IPS DF 6.9 (cell line): ENCODE measurements around the gene BLMH.

Source experiments
- DNase-seq: peaks from one replicate; pipeline ENCODE4 v3.0.0-alpha.2; 2013; ENCODE audit warnings: low read depth, low spot score
- H3K27ac ChIP-seq: one replicate; pipeline ENCODE4 v1.5.1; 2013; ENCODE audit warnings: low read length, control low read depth
- H3K27me3 ChIP-seq: 2 replicates; pipeline ENCODE4 v1.6.1; 2013; ENCODE audit warnings: mild to moderate bottlenecking, low read length; ENCODE audit not compliant: control insufficient read depth, insufficient read depth
- H3K36me3 ChIP-seq: 2 replicates; pipeline ENCODE4 v1.6.1; 2013; ENCODE audit warnings: low read length; ENCODE audit not compliant: control insufficient read depth, insufficient read depth
- H3K4me1 ChIP-seq: 2 replicates; pipeline ENCODE4 v1.6.1; 2013; ENCODE audit warnings: low read length; ENCODE audit not compliant: control insufficient read depth, insufficient read depth
- H3K4me3 ChIP-seq: 2 replicates; pipeline ENCODE4 v1.5.1; 2013; ENCODE audit warnings: mild to moderate bottlenecking, low read length
- H3K9me3 ChIP-seq: 2 replicates; pipeline ENCODE4 v1.6.1; 2013; ENCODE audit warnings: low read length, inconsistent platforms; ENCODE audit not compliant: control insufficient read depth, insufficient read depth
- WGBS: extraction: QIAGEN DNeasy Blood & Tissue Kit; methylation state at CpG from one replicate; pipeline ENCODE4 v1.1.7; 2013; ENCODE audit warnings: mixed read lengths, missing lambda C conversion rate; ENCODE audit not compliant: insufficient read length, insufficient coverage; 5-methylcytosine and 5-hydroxymethylcytosine counted together

The BLMH gene

DNA sequence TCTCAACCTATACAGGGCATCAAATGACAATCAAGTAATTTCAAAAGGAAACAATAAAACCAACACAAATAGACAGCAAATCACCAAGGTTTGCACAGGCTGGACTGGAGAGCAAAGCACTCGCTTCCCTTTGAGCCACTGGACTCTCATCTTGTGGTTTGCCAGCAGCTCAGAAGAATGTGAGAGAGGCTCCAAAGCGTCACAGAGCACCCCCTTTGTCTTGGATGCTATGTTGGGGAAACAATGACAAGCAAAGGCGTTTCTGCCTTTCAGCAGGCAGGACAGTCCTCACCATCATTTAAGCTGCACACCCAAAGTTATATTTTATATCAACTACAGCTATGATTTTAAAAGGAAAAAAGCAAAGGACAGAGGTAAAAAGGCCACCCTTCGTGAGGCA, 69.5 kb downstream of the BLMH start:
- Histone ChIP-seq H3K9me3 (no peaks in the 10 kb centered on the region), H3K4me1 (no peaks in the 10 kb centered on the region; the same call in 1 of the 2 replicates), H3K27ac (no peak overlapping the region), H3K4me3 (no peak overlapping the region), H3K36me3 (no peaks in the 10 kb centered on the region), H3K27me3 (no peaks in the 10 kb centered on the region)
- DNase-seq = no peak
- WGBS = no CpG with 5 or more reads among the region's 4 CpGs

DNA sequence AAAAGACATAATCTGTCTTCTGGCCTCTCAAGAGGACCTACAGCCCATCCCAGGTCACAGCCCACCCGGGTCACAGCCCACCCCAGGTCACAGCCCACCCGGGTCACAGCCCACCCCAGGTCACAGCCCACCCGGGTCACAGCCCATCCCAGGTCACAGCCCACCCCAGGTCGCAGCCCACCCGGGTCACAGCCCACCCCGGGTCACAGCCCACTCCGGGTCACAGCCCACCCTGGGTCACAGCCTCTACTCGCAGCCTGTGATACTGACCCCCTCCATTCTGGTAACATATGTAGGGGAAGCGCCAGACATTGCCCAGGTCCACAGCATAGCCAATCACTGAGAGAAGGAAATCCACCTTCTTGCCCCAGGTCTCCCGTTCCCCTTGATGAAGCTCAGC, 70.4 kb downstream of the BLMH start:
- Histone ChIP-seq H3K36me3 (no peaks in the 10 kb centered on the region), H3K27me3 (no peaks in the 10 kb centered on the region), H3K27ac (no peak overlapping the region), H3K4me1 (no peaks in the 10 kb centered on the region; the same call in 1 of the 2 replicates), H3K9me3 (no peaks in the 10 kb centered on the region), H3K4me3 (no peak overlapping the region)
- no peak for DNase-seq
- WGBS = no CpG with 5 or more reads among the region's 10 CpGs

DNA sequence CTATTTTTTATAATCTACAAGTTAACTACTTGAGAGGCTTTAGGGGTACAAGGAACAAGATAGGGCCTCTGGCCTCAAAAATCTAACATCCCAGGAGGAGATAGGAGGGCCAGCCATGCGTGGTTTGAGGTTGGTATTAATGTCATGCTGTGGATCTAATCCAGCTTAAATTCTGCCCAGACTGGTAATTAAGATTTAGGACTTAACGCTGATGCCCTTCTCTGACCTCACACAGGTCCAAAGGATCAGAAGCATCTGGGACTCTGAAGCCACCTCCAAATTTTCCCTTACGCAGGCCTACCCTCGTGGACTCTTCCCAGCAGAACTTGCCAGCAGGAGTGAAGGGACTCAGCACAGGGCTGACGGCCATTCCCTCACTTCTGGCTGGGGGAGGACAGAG, 71.3 kb downstream of the BLMH start:
- Histone ChIP-seq H3K36me3 (no peaks in the 10 kb centered on the region), H3K4me3 (no peak overlapping the region), H3K4me1 (no peaks in the 10 kb centered on the region; the same call in 1 of the 2 replicates), H3K27ac (no peak overlapping the region), H3K9me3 (no peaks in the 10 kb centered on the region), H3K27me3 (no peaks in the 10 kb centered on the region)
- DNase-seq = no peak
- no CpG with 5 or more reads among the region's 5 CpGs for WGBS

DNA sequence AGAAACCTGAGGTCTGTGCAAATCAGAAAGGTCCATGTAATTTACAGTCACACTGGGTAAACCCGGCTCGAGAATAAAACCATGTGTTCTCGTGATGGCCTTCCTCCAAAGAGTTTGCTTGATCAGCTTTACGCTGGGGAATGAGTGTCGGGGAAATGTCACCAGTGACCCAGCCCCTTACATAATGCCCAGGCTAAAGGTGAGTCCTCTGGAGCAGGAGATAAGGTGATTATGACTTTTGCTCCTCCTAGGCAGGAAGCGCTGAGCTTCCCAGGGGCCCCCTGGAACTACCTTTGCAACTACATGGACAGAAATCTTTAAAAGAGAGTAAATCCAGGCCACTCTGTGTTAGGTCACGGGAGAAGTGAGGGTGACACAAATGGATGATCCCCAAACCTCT, 71.9 kb downstream of the BLMH start:
- Histone ChIP-seq H3K9me3 (no peaks in the 10 kb centered on the region), H3K27ac (no peak overlapping the region), H3K36me3 (no peaks in the 10 kb centered on the region), H3K4me3 (no peak overlapping the region), H3K4me1 (no peaks in the 10 kb centered on the region; the same call in 1 of the 2 replicates), H3K27me3 (no peaks in the 10 kb centered on the region)
- WGBS = no CpG with 5 or more reads among the region's 7 CpGs
- no peak for DNase-seq

DNA sequence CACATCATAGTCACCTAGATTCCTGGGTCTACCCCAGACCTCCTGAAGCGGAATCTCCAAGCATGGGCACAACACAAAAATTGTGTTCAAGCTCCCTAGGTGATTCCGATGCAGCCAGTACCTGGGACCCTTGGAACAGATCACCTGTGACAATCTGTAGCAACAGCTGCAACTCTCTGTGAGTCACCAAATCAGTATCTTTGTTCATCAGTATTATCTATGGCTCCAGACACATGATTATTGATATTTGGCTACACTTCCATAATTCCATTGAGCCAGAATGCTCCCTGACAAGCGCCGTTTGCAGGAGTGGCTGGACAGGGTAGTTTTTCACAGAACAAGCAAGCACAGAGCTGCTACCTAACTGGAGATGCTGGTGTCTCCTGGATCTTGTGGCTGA, 72.4 kb downstream of the BLMH start:
- no peak overlapping the region for H3K27ac ChIP-seq
- no peak for DNase-seq
- WGBS = no CpG with 5 or more reads among the region's 4 CpGs
- H3K4me3 ChIP-seq = no peak overlapping the region
- H3K9me3 ChIP-seq = no peaks in the 10 kb centered on the region
- H3K36me3 ChIP-seq = no peaks in the 10 kb centered on the region
- no peaks in the 10 kb centered on the region; the same call in 1 of the 2 replicates for H3K4me1 ChIP-seq
- no peaks in the 10 kb centered on the region for H3K27me3 ChIP-seq

DNA sequence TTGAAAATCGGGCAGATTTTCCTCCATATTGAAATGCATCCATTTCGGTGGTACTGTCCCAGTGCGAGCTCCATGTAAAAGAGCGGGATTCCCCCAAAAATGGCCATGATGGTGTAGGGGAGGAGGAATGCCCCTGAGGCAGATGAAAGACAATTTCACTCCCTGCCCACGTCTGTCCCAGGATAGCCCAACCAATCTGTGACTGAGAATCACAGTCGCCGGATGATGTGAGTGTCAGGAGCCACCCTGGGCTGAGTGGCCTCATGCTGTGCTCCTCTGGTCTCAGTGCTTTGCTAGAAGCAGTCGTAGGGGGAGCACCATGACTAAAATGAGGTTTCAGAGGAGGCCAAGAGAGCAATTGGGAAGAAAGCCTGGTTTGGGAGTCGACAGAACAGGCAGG, 72.9 kb downstream of the BLMH start:
- no CpG with 5 or more reads among the region's 9 CpGs for WGBS
- no peaks in the 10 kb centered on the region for H3K36me3 ChIP-seq

DNA sequence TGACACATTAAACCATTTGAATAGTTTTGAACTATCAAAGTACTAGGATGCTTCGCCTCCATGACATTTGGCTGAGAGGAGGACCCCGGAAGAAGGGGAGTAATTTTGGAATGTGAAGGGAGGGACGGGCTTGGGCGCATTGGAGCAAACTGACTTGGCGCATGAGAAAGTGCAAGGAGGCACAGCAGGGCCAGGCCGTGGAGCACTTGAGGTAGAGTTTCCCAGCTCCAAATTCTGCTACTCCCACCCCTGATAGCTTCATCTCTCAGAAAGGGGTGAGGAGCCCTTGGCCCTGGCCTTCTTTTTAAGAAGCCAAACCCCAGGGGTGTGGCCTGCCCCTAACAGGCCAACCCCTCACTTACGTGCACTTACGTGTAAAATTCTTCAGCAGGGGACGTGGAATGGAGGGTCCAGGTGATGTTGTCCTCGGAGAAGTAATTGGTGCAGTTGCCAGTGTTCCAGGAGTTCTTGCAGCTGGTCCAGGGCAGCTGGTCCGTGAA, 73.9 kb downstream of the BLMH start:
- DNase-seq = no peak
- Histone ChIP-seq H3K27ac (no peak overlapping the region), H3K4me1 (no peaks in the 10 kb centered on the region; the same call in 1 of the 2 replicates), H3K36me3 (no peaks in the 10 kb centered on the region), H3K27me3 (no peaks in the 10 kb centered on the region), H3K9me3 (no peaks in the 10 kb centered on the region), H3K4me3 (no peak overlapping the region)
- WGBS = no CpG with 5 or more reads among the region's 11 CpGs

More for the DNA sequence above, 72.9 kb downstream of the BLMH start:
- no peaks in the 10 kb centered on the region for H3K27me3 ChIP-seq
- no peaks in the 10 kb centered on the region; the same call in 1 of the 2 replicates for H3K4me1 ChIP-seq
- no peak overlapping the region for H3K4me3 ChIP-seq
- no peak for DNase-seq
- H3K9me3 ChIP-seq = no peaks in the 10 kb centered on the region
- H3K27ac ChIP-seq = no peak overlapping the region

DNA sequence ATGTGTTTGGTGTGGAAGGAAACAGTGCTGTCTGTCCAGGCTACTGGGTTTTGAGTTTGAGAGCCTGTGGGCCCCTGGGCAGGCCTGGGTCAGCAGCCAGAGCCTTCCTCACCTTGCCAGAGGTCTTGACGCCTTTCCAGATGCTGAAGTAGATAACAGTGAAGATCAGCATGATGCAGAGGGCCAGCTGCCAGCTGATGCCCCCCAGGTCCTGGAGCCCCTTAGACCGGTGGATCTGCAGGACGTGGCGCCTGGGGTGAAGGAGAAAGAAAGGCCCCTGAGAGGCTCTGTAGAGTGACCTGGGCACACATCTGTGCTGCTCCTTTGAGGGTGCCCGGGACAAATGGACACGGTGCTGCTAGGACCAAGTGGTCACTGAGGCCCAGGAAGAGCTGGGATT, 74.7 kb downstream of the BLMH start:
- WGBS = no CpG with 5 or more reads among the region's 6 CpGs
- H3K36me3 ChIP-seq = no peaks in the 10 kb centered on the region
- no peaks in the 10 kb centered on the region for H3K27me3 ChIP-seq
- H3K4me1 ChIP-seq = no peaks in the 10 kb centered on the region; the same call in 1 of the 2 replicates
- no peak for DNase-seq
- no peaks in the 10 kb centered on the region for H3K9me3 ChIP-seq
- no peak overlapping the region for H3K27ac ChIP-seq
- H3K4me3 ChIP-seq = no peak overlapping the region

DNA sequence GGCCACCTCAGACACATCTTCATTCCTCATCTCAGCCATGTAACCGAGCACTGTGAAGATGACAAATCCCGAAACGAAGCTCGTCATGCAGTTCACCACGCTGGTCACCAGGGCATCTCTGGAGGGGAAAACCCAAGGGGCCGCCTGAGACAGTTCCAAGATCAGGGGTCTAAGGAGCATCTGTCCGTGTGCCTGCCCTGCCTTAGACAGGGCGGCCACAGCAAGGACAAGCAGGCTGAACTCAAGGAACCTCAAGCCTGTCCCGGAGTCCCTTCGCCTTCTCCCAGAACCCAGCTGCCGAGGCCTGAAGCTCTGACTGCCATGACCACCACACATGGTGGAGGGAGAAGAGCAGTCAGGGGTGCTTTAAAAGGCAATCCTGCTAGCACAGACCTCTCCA, 79.0 kb downstream of the BLMH start:
- H3K27ac ChIP-seq = no peak overlapping the region
- no peaks in the 10 kb centered on the region for H3K4me1 ChIP-seq
- no CpG with 5 or more reads among the region's 11 CpGs for WGBS
- H3K27me3 ChIP-seq = no peaks in the 10 kb centered on the region
- no peaks in the 10 kb centered on the region for H3K9me3 ChIP-seq
- H3K36me3 ChIP-seq = no peaks in the 10 kb centered on the region
- DNase-seq = no peak
- no peak overlapping the region for H3K4me3 ChIP-seq

DNA sequence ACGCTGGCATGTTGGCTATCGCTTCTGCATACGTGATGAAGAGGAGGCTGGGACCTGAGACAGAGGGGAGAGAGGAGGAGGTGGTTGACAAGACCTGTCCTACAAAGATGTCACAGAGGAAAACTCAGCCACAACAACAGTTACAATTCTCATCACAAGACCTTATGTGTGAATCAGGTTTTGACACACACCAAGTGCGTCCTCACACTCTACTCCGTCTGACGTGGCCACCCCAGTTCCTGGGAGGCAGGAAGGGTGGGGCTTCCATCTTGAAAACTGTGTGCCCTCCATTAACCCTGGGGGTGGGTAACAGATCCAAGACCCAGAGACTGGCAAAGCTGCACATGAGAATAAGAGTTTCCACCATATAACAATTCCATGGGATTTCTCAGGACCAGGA, 80.4 kb downstream of the BLMH start:
- Histone ChIP-seq H3K9me3 (no peaks in the 10 kb centered on the region), H3K27ac (no peak overlapping the region), H3K27me3 (no peaks in the 10 kb centered on the region), H3K4me3 (no peak overlapping the region), H3K4me1 (no peaks in the 10 kb centered on the region), H3K36me3 (no peaks in the 10 kb centered on the region)
- DNase-seq = no peak
- WGBS = no CpG with 5 or more reads among the region's 6 CpGs

DNA sequence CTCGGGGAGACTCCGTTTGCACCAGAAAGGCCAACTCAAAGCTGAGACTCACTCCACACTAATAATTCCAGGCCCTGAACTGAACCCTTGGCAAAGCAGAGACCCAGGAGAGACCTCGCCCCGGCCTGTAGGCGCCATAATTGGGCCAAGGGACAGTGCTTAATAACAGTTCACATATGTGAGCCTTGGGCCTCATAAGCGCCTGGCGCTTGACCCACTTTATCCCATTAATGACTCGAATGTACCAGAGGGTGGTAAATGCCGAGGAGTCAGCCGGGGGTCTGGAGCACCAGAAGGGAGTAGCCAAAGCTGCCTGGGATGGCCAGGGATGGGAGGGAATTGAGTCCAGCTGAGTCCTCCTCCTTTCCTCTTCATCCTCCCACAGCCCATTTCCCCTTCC, 80.8 kb downstream of the BLMH start:
- H3K27me3 ChIP-seq = no peaks in the 10 kb centered on the region

More for the DNA sequence above, 80.8 kb downstream of the BLMH start:
- H3K4me1 ChIP-seq = no peaks in the 10 kb centered on the region
- H3K4me3 ChIP-seq = no peak overlapping the region
- H3K9me3 ChIP-seq = no peaks in the 10 kb centered on the region
- no peaks in the 10 kb centered on the region for H3K36me3 ChIP-seq
- DNase-seq = no peak
- no CpG with 5 or more reads among the region's 10 CpGs for WGBS
- H3K27ac ChIP-seq = no peak overlapping the region
